Ishikawa (cell line): ENCODE data around the gene SLC24A2.

Experiments
- CEBPB ChIP-seq: IDR thresholded peaks from 2 replicates; pipeline ENCODE4 v1.6.1; 2012
- FOXM1 ChIP-seq: IDR thresholded peaks from 2 replicates; pipeline ENCODE4 v1.6.1; 2012; ENCODE audit warnings: low read depth, borderline replicate concordance
- NFIC ChIP-seq: IDR thresholded peaks from 2 replicates; pipeline ENCODE4 v1.6.1; 2012
- YY1 ChIP-seq: IDR thresholded peaks from 2 replicates; pipeline ENCODE4 v1.6.1; 2012; ENCODE audit warnings: low read depth

DNA sequence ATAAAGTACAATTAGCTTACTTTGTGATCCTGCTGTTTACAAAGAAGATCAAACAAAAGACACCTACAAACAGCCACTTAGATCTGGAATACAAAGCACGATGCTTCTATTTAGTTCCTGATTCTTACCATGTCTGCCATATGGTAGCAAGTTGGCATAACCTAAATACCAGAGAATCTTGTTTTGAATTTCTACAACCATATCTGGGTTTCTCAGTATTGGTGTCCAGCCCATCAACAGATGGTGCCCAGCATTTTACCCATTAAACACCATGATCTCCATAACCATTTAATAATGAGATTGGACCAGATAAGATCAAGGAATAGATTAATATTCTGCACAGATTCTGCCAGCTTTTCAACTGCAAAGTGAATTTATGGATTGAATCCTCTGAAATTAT is 29.8 kb downstream of the SLC24A2 start:
- TF ChIP-seq FOXM1 (no peak), NFIC (no peak), YY1 (no peak), CEBPB (no peak)
